HG03432 (cell line): ENCODE data around the gene GUK1.
"Not testable (repeated sequence)": the region's sequence is repeated elsewhere in the genome, so short reads cannot be mapped to it uniquely, and the experiment has no call there.

ENCODE experiments used
- ATAC-seq: cut with Tn5 transposase; IDR thresholded peaks from one replicate; pipeline ENCODE4 v1.9.1; 2021; ENCODE audit warnings: mild to moderate bottlenecking, moderate library complexity; ENCODE audit not compliant: unreplicated experiment

The GUK1 gene

DNA sequence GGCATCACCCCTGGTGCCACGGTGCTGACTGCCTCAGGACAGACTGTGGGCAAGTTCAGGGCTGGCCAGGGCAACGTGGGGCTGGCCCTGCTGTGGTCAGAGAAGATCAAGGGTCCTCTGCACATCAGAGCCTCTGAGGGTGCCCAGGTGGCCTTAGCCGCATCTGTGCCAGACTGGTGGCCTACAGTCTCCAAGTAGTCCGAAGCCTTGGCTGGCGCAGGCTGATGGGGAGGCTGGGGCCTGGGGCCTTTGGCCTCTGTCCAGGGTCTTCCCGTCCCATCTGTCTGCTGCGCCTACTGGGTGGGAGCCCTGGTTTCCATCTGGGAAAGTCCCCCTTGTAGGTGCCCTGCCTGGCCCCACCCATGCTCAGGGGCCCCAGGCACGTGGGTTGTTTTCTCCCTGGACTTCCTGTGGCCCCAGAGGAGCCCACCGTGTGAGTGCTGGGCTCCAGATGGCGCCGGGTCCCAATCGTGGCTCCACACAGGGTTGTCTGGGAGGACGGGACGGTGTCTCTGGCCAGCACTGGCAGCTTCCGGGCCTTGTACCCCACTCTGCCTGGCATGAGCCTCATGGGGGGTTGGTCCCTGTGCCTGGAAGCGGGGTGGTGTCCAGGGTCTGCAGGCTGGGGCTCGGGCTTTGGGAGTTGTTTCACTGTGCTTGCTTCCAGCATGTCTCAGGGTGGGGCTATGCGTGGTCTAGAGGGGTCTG lies 35.4 kb downstream of the GUK1 start:
- ATAC-seq = no peak

DNA sequence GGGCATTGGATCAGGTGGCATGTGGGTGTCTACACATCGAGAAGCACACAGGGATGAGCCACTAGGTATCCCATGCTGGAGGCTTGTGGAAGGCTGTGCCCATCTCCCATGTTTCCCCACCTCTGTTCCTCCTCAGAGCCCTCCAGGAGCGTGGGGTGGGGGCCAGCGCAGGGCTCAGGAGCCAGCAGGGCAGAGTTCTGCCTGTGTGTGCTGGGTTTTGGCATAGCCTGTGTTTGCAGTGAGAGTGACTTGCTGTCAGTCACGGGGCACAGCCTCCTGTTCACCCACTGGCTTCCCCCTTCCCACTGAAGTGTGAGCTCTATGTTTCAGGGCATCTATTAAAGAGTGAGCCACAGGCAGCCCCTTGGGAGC lies 35.9 kb downstream of the GUK1 start:
- ATAC-seq = no peak

DNA sequence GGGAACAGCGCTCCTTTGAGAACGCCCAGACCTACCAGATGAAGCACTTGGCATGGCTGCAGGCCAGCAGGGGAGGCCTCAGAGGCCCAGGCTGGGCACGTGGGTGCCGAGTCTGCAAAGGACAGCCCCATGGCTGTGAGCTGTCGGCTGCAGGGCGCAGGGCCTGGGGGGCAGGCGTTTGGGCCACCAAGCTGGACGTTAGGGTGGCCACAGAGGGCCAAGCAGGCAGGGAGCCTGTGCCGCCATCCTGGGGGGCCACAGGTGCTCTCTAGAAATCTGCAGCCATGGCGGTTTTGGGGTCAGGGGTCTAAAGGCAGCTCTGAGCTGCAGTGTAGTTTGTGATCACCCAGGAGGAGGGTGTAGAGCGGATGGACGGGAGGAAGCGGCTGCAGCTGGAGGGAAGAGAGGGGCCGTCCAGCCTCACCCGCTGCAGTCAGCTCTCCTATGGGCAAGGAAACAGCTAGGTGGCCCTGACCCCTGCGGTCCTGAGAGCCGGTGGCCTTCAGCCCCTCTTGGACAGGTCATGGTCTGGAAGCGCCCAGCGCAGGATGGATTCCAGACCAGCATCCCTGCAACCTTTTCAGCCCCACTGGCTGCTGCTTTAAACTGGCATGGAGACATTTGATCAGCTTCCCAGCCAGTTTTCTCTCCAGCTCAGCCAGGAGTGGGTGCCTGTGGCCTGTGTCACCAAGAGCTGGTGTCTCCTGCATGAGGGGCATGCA lies 36.5 kb downstream of the GUK1 start:
- no peak for ATAC-seq

DNA sequence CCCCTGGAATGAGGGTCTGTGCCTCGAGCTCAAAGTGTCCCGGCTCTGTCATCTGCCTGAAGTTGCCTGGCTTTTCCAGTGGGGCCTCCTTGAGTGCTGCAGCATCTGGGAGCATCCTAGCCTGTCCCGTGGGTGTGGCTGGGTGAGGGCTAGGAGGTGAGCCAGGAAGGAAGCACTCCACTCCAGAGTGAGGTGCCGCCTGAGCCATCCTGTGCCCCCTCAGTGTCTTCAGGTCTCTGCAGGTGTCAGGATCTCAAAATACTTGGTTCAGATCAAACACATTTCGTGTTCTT lies 37.0 kb downstream of the GUK1 start:
- ATAC-seq = no peak

DNA sequence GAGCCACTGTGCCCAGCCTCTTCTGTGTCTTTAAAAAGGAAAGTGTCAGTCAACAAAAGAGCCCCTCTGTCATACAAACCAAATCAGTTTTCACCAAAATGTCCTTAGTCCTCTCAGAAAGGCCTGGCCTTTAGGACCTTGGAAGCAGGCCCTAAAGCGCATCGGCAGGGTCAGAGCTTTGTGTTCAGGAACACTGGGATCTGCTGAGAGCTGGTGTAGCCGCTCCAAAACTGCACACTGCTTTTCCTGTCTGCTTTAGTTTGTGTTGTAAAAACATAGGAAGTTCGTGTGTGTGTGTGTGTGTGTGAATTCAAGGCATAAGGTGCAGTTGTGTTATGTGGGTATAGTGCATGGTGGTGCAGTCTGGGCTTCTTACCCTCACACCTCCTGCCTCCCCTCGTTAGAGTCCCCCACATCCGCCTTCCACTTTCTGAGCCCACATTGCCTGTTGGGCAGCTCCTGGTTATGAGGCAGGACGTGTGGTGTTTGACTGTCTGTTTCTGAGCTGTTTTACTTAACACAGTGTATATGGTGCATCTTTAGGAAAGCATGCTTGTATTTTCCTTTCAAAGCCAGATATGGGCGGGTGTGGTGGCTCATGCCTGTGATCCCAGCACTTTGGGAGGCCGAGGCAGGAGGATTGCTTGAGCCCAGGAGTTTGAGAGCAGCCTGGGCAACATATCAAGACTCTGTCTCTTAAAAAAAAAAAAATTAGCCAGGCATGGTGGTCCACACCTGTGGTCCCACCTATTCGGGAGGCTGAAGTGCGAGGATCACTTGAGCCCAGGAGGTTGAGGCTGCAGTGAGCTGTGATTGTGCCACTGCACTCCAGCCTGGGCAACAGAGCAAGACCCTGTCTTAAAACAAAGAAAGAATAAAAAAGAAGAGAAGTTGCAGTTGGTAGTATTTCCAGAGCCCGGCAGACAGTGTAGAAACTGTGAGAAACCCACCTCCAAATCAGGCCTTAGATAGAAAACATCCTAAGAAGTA lies 37.9 kb downstream of the GUK1 start:
- ATAC-seq = no peak

DNA sequence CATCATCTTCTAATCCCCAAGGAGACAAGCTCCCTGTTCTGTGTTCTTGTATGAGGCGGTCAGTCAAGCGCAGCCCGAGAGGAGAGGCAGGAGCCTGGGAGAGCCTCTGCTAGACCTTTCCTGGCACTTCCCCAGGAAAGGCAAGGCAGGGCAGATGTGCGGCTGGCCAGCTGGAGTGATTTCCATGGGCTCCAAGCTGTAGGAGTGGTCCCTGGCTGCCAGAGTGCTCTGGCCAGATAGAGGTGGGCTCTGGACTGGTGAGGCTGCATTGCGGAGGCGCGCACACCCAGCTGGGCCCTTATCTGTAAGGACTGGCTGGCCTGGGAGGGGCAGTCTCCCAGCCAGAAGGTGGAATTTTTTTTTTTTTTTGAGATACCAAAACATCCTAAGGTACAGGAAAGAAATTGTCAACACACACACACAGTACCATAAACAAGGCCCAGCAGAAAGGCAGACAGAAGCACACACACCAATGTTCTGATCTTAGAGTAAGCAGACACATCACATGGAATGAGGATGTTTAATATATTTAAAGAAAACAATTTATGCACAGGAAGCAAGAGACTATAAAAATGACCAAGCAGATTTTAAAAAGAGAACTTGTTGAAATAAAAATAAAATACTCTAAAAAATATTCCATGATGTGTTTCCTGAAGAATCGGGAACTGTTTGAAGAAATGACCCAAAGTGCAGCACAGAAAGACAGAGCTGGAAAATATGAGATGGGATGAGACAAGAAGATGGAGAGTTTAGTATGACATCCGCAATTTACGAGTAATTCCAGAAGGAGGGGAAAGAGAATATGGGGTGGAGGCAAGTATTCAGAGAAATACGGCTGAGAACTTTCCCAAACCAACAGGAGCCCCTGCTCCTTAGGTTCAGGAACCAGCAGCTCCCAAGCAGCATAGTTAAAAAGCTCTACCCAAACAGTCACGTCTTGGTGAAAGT lies 38.9 kb downstream of the GUK1 start:
- ATAC-seq = no peak

DNA sequence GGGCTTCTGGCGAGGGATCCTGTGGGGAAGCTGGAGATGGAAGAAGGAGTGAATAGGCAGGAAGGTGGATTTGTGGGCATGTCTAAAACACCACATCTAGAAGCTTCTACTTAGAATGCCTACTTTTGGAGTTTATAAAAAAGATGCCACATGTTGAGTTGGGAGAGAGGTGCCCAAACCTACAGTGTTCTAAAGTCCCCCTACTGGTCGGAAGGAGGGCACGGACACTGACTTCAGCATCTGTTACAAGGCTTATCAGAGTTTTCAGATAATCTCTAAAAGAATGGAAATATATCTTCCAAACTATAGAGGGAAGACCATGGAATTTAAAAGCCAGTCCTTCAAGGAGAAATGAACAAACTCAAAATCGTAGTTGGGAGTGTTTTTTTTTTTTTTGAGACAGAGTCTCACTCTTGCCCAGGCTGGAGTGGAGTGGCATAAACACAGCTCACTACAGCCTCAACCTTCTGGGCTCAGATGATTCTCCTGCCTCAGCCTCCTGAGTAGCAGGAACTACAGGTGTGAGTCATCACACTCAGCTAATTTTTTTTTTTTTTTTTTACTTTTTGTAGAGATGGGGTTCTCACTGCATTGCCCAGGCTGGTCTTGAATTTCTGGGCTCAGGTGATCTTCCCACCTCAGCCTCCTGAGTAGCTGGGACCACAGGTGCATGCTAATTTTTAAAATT lies 40.3 kb downstream of the GUK1 start:
- ATAC-seq = no peak

DNA sequence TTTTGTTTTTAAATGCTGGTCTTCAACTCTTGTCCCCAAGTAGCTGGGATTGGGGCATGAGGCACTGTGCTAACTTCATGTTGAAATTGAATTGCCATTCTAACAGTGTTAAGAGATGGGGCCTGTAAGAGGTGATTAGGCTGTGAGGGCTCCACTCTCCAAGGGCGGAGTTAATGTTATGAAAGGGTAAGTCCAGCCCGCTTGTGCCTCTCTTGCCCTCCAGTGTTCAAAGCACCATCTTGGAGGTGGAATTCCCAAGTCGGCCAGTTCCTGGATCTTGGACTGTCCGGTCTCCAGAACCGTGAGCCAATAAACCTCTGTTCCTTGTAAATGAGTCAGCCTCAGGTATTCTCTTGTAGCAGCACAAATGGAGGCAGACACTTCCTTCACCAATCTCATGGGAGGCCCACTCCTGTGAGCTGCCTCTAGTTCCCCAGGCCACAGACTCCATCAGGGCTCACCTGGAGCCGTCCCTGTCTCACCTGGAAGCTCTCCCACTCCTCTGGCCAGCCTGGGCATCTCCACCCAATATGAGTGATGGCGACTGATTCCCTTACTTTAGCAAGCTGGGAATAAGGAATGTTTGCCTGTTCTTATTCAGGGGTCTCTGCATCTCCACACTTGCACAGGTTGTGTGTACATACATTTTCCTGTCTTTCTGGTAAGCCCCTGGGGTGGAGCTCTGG lies 41.0 kb downstream of the GUK1 start:
- ATAC-seq = no peak

DNA sequence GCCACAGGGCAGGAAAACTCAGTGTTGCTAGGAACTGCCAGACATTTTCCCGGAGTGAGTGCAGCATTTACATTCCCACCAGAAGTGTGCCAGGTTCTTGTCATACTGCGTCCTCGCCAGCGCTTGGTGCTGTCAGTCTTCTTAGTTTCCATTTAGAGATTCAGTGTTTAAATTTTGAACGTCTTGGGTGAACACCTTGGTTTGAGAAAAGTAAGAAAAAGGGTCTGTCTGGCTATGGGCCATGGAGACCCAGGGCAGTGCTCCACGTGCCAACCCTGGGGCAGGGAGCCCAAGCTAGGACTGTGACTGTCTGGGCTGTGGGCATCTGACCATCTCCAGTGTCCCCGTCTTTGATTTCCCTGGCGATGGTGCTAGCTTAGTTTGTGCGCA lies 41.6 kb downstream of the GUK1 start:
- no peak for ATAC-seq

DNA sequence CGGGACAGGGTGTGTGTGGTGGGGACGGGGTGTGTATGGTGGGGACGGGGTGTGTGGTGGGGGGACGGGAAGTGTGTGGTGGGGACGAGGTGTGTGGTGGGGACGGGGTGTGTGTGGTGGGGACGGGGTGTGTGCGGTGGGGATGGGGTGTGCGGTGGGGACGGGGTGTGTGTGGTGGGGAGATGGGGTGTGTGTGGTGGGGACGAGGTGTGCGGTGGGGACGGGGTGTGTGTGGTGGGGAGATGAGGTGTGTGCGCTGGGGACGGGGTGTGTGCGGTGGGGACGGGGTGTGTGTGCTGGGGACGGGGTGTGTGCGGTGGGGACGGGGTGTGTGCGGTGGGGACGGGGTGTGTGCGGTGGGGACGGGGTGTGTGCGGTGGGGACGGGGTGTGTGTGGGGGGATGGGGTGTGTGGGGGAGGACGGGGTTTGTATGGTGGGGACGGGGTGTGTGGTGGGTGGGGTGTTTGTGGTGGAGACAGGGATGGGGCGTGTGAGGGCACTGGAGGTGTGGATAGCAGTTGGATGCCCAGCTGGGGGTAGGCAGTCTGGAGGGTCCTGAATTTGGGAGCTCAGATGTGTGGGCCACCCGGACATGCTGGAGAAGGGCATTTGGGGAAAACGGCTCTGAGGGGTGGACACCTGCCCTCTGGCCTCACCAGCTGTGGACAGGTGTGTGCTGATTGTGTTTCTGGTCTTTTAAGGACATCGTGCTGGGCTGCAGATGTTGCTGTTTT lies 42.4 kb downstream of the GUK1 start:
- ATAC-seq = no peak

DNA sequence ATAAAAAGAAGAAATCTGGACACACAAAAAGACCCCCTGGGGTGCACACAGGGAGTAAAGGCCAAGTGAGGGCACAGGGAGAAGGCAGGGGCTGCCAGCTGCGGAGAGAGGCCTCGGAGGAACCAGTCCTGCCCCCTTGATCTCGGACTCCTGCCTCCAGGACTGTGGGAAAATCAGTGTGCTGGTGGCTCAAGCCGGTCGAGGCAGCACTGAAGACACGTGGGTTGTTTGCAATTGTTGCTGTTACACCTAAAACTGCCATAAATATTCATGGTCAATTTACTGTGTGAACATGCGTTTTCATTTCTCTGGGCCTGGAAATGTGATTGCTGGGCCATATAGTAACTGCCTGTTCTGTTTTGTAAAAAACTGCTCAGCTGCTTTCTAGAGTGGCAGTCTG lies 44.1 kb downstream of the GUK1 start:
- no peak for ATAC-seq

DNA sequence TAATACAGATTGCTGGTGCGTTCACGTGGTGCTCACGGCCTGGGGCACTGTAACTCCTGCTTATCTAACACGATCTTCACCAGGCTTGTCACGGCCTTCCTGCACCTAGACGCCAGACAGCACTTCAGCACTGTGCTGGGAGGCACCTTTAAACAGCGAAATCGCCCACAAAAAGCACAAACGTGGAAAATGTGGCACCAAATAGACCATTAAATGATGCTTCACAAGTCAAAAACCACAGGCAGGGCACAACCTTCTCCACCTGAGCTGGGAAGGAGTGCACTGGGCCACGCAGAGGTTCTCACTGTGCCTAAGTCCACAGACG lies 45.5 kb downstream of the GUK1 start:
- no peak for ATAC-seq

DNA sequence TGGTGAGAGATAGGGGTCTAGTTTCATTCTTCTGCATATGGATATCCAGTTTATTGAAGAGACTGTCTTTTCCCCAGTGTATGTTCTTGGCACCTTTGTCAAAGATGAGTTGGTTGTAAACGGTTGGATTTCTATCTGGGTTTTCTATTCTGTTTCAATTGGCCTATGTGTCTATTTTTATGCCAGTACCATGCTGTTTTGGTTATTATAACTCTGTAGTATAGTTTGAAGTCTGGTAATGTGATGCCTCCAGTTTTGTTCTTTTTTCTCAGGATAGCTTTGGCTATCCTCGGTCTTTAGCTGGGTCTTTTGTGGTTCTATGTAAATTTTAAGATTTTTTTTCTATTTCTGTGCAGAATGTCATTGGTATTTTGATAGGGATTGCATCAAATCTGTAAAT lies 48.2 kb downstream of the GUK1 start:
- not testable (repeated sequence) for ATAC-seq

DNA sequence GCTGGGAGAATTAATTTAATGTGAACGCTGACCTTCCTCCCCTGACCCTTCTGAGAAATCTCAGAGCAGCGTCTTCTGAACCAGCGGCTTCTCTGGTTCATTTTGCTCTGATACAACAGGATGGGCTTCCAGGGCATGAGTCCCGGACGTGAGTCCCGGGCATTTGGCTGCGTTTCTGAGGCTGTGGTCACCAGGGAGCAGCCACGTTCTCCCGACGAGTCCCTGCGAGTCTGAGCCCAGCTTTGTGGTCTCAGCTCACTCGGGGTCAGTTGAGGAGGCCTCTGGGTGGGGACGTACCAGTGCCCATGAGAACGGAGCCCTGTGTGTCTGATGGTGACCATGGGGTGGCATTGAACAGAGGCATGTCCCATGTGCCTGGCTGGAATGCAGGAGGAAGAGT lies 50.1 kb downstream of the GUK1 start:
- no peak for ATAC-seq

DNA sequence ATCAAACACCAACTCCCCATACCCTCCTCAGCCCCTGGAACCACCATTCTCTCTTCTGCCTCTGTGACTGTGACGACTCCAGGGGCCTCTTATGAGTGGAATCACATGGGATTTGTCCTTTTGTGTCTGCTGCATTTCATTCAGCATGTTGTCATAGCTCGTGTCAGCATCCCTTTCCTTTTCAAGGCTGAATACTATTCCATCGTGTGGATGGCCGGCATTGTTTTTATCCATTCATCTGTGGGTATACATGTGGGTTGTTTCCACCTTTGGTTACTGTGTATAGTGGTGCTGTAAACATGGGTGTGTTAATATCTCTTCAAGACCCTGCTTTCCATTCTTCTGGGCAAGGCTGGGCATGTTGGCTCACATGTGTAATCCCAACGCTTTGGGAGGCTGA lies 50.7 kb downstream of the GUK1 start:
- ATAC-seq = no peak

DNA sequence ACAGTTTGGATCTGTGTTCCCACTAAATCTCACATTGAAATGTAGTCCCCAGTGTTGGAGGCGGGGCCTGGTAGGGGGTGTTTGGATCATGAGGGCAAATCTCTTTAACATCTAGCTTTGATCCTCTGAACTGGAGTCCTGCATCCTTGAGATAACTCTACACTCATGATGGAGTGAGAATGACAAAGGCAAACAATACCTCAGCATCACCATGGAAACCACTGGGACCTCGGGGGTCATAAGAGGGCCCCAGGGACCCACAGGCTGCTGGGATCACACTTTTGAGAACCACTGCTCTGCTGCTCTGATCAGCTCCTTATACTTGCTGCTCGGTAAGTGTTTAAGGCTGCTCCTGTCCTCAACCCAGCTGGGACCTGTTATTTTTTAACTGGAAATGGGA lies 54.4 kb downstream of the GUK1 start:
- ATAC-seq = no peak

DNA sequence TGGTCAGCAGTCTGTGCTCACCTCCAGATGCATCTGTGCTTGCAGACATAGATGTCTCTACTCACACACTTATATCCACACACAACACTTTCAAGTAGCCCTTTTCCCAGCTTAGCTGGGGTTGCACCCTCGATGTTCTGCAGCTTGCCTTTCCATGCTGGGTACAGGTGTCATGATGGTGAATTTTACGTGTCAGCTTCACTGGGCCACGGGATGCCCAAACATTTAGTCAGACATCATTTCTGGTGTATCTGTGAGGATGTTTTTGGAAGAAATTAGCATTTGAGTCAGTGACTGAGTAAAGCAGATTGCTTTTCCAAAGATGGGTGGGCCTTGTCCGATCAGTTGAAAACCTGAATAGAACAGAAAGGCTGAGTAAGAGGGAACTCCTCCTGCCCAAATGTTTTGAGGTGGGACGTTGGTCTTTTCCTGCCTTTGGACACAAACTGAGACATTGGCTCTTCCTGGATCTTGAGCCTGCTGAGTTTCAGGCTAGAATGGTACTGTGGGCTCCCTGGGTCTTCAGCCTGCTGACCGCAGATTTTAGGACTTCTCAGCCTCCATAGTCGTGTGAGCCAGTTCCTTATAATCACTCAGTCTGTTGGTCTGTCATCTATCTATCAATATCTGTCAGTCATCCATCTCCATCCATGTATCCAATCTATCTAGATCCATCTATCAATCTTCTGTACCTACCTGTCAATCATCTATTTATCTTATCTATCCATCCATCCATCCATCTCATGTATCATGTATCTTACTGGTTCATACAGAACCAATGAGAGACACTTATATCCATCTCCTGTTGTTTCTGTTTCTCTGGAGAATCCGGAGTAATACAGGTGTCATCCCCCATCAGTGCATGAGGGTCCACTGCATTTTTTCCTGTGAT lies 55.1 kb downstream of the GUK1 start:
- no peak for ATAC-seq

DNA sequence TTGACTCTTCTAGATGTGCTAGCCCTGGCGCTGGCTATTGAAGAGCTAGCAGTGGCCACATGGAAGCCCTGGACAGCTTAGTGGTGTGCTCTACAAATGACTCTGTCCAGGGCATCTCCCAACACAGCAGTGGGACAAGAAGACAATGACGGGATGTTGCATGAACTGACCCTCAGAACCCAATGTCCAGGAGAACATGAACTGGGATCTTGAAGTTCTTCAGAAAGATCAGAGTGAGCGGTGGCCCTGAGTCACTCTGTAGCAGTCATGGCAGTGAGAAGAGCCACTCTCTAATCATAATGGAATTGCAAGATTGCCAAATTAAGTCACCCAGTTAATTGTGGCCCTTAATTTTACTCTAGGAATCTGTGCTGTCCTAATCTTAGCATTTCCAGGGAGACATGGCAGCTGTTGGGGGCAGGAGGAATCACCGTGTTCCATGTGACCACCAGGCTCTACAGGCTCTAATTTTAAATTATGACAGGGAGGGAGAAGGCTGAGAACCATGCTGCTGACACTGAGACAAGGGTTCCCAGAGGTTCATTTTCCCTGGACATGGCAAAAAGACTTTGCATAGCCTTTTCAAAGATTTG lies 57.6 kb downstream of the GUK1 start:
- ATAC-seq = no peak
